Left lung (tissue), 10 donors: ENCODE measurements around the gene SLC2A13. TPM values are rescaled to one million over a fixed set of nuclear protein-coding genes. Genes with fewer than 3 reads are reported as not detected.

ENCODE experiments used
- ATAC-seq: fragments of 200-7000 bp; cut with Tn5 transposase; one replicate; pipeline ENCODE4 v1.9.1; 2020; ENCODE audit warnings: moderate library complexity
- DNase-seq, 4 donors: peaks; one replicate each; pipeline ENCODE4 v3.0.0-alpha.2; 2013 to 2020
- H3K27ac ChIP-seq, 2 donors: fragments of 200-600 bp; sonication (generic) in 1 of 2; one replicate each; pipeline versions ENCODE4 v1.5.0 to v1.8.0; 2020 to 2021
- H3K27me3 ChIP-seq, 2 donors: fragments of 200-600 bp; sonication (generic) in 1 of 2; one replicate each; pipeline versions ENCODE4 v1.5.0 to v1.8.0; 2020 to 2021
- H3K36me3 ChIP-seq, 2 donors: fragments of 200-600 bp; sonication (generic) in 1 of 2; one replicate each; pipeline versions ENCODE4 v1.5.0 to v1.8.0; 2020 to 2021
- H3K4me1 ChIP-seq, 2 donors: fragments of 200-600 bp; one replicate each; pipeline ENCODE4 v1.8.0; 2021
- H3K4me3 ChIP-seq, 2 donors: fragments of 200-600 bp; sonication (generic) in 1 of 2; one replicate each; pipeline versions ENCODE4 v1.5.0 to v1.8.0; 2020 to 2021; ENCODE audit warnings: mild to moderate bottlenecking in 1 of 2
- H3K9me3 ChIP-seq, 2 donors: fragments of 200-600 bp; sonication (generic) in 1 of 2; one replicate each; pipeline versions ENCODE4 v1.5.0 to v1.8.0; 2020 to 2021
- CTCF ChIP-seq, 2 donors: fragments of 200-600 bp; sonication (generic) in 1 of 2; IDR thresholded peaks; one replicate each; pipeline versions ENCODE4 v1.5.0 to v1.8.0; 2021; ENCODE audit warnings: antibody characterized with exemption in 2 of 2
- intact Hi-C, 2 donors: fragments of 100-400 bp; cut with DNase I; formaldehyde crosslinking; loops; one replicate each; pipeline versions ENCODE4 v1.11.2 to v1.14.2; 2022
- polyA plus RNA-seq, 6 donors: library from polyadenylated mRNA; unstranded; fragments of 120-200 nt; gene quantifications; one replicate each; pipeline ENCODE4 v1.2.1, GENCODE V29; 2013; ENCODE audit not compliant: insufficient read length in 6 of 6
- total RNA-seq, 2 donors: library from RNA; stranded (reverse); fragmentation: NEBNext Ultra II Directional; extraction: Animal tissue kit (Norgen Biotek cat#: 25700); gene quantifications; one replicate each; pipeline ENCODE4 v1.2.1, GENCODE V29; 2021
- donor health status: DM: no; HTN: yes; CAD: no.
- donor health status: DM: no; HTN: no; CAD: no.

The SLC2A13 gene
- total and polyA plus RNA-seq, 8 donors = 5.8 to 14.6 (median 7.8) TPM

DNA sequence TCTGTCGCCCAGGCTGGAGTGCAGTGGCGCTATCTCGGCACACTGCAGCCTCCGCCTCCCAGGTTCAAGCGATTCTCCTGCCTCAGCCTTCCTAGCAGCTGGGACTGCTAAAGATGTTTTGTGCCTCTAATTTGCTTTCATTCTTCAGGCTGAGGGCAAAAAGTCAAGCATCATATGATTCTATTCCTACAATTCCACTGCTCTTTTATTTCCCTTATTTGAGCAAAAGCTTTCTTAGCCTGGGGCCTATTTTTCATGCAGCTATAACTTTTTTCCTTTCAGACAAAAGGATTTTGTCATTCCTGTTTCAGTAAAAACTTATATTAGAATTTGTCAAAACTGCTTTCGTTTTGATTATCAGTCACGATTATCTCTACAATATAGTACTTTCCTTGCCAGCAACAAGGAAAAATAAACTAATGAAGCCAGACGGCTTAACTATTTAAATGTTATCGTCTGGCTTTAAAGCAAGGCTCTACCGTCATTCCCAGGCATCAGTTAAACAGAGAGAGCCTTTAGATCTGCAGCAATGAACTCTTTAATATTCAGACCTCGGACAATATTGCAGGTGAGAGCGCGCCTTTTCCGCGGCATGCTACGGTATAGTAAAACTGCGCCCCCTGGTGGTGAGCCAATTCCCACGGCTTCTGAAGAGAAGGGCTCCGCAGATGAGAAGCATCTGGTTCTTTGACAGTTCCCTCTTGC is 1.4 kb upstream of the SLC2A13 start:
- TF ChIP-seq CTCF (IDR thresholded peaks at IDR 0.05) = peak; percentile 92 to 94
- ATAC-seq = peak; percentile 63
- Histone ChIP-seq H3K27ac (peak overlapping the region in 1 of 2 donors; percentile 34), H3K27me3 (no peaks in the 10 kb centered on the region), H3K36me3 (no peaks in the 10 kb centered on the region), H3K4me1 (peaks cover 11 to 37% of the 10 kb centered on the region in 2 donors), H3K4me3 (peak overlapping the region; percentile 7 to 32), H3K9me3 (no peaks in the 10 kb centered on the region)
- intact Hi-C loops = loop anchor here in 1 of 2 donors (5.0 to 10.0 kb wide), 2 partner anchors 95 to 342 kb away; no protein-coding TSS in a partner anchor
- DNase-seq = peak; percentile 87 to 94 (median 90)

DNA sequence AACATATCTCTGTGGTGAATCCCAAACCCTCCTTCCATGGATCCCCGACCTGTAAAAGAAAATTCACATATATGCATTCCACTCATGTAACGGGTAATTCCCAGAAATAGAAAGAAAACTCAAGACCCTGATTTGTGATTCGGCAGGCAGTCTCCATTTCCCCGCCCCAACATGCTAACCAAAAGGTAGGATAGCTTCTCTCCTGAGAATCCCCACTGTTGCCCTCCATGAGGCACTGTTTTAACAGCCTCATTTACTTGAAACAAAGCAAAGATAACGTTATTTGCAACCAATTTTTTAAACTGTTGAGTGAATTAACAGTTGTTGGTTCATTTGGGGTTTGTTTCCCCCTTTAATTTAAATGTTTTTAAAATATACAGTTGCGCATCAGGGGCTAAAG is 774 bp upstream of the SLC2A13 start:
- Histone ChIP-seq H3K36me3 (no peaks in the 10 kb centered on the region), H3K27me3 (no peaks in the 10 kb centered on the region), H3K27ac (peak overlapping the region in 1 of 2 donors; percentile 34), H3K9me3 (no peaks in the 10 kb centered on the region), H3K4me1 (peaks cover 11 to 37% of the 10 kb centered on the region in 2 donors), H3K4me3 (peak overlapping the region; percentile 7 to 32)
- no peak for TF ChIP-seq CTCF (IDR thresholded peaks at IDR 0.05)
- ATAC-seq = no peak
- DNase-seq = no peak
- intact Hi-C loops = loop anchor here in 1 of 2 donors (5.0 to 10.0 kb wide), 2 partner anchors 94 to 342 kb away; no protein-coding TSS in a partner anchor

- Histone ChIP-seq H3K27me3 (no peaks in the 10 kb centered on the region), H3K27ac (peak overlapping the region in 1 of 2 donors; percentile 81), H3K36me3 (no peaks in the 10 kb centered on the region), H3K4me3 (peak overlapping the region; percentile 84 to 93), H3K4me1 (peaks cover 11 to 37% of the 10 kb centered on the region in 2 donors), H3K9me3 (no peaks in the 10 kb centered on the region)
- intact Hi-C loops = loop anchor here in 1 of 2 donors (5.0 to 10.0 kb wide), 2 partner anchors 94 to 341 kb away; no protein-coding TSS in a partner anchor
- DNase-seq (no peak), ATAC-seq (peak; percentile 5)
- TF ChIP-seq CTCF (IDR thresholded peaks at IDR 0.05) = no peak
Measured at GRCh38 chr12:40106202-40106533, 287 bp upstream of the SLC2A13 start.

- Histone ChIP-seq H3K36me3 (no peaks in the 10 kb centered on the region), H3K4me1 (peaks cover 11 to 37% of the 10 kb centered on the region in 2 donors), H3K9me3 (no peaks in the 10 kb centered on the region), H3K4me3 (peak overlapping the region; percentile 84 to 93), H3K27ac (peak overlapping the region; percentile 79 to 81), H3K27me3 (no peaks in the 10 kb centered on the region)
- ATAC-seq (peak; percentile 63), DNase-seq (peak in 2 of 4 donors; percentile 66 to 91)
- no peak for TF ChIP-seq CTCF (IDR thresholded peaks at IDR 0.05)
- intact Hi-C loops = loop anchor here in 1 of 2 donors (5.0 to 10.0 kb wide), 2 partner anchors 93 to 340 kb away; no protein-coding TSS in a partner anchor
Measured at GRCh38 chr12:40105265-40105514, 691 bp downstream of the SLC2A13 start.

DNA sequence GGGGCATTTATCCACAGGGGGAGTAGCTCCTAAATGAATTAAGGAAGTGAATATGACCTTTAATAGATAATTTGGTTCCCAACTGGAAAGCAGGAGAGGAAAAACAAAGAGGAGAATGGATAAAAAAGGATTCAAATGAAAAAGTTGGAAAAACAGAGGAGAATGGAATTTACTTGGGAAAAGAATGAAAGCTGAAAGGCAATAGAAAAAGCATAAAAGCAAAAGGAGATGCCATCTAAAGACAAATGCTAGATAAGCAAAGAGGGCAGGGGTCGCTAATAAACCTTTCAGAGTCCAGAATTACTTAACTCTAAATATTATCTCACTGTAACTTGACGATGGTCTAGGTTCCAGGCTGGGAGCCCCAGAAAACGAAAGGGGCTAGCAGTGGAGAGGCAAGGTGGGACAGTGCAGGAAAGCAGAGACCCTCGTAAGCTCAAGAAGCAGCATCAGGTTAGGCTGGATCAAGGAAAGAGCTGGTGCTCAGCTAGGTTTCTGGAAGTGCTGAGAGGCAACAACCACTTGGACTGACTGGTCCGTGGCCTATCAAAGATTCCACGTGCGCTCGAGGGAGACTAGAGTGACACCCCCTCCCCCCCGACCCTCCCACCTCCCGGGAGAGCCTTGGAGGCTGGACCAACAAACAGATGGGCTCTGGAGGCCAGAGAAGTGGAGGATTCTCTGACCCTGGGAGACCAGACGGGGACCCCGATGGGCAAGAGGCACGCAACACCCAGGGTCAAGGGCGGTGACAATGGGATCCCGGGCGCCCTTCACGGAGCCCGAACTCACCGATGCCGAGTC is 1.2 kb downstream of the SLC2A13 start:
- no peak for ATAC-seq

More for the DNA sequence above, 1.2 kb downstream of the SLC2A13 start:
- Histone ChIP-seq H3K4me3 (peak overlapping the region; percentile 84 to 93), H3K27ac (peak overlapping the region; percentile 79 to 81), H3K4me1 (peaks cover 11 to 37% of the 10 kb centered on the region in 2 donors), H3K9me3 (no peaks in the 10 kb centered on the region), H3K36me3 (no peaks in the 10 kb centered on the region), H3K27me3 (no peaks in the 10 kb centered on the region)
- intact Hi-C loops = loop anchor here in 1 of 2 donors (5.0 to 10.0 kb wide), 2 partner anchors 92 to 340 kb away; no protein-coding TSS in a partner anchor
- no peak for TF ChIP-seq CTCF (IDR thresholded peaks at IDR 0.05)
- DNase-seq = peak in 2 of 4 donors; percentile 13 to 35
